ENCODE measurements around the gene CREBL2.

Gene CREBL2

DNA sequence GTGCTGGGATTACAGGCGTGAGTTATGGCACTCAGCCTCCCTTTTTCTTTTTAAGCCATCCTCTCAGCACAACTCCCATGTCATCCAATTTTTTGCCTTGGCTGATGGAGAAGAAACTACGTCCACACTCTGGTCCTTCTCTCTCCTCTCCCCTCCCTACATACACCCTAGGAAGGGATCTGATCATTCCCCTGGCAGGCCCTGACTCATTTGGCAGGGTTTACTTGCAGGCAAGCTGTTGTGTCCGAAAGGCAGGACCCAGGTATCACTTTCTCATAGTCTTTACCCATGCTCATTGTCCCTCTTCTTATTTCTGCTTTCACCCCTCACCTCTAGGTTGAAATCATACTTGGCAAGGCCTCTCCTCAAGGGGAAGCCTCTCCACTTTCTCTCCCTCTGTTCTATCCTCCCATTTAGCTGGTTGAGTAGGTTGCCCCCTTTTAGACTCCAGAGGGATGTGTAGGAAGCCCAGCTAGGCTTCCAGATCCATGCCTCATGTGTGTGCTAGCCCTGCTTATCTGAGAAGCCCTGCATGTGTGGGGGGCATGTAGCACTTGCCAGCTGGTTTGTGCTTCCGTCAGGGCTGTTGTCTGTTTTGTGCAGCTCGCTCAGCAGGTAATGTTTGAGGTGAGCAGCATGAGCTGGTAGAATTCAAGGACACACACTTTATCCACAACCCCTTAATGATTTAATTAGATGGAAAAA lies 69.5 kb downstream of the CREBL2 start:
- DNase-seq (ENCODE audit: low spot score): no peak

DNA sequence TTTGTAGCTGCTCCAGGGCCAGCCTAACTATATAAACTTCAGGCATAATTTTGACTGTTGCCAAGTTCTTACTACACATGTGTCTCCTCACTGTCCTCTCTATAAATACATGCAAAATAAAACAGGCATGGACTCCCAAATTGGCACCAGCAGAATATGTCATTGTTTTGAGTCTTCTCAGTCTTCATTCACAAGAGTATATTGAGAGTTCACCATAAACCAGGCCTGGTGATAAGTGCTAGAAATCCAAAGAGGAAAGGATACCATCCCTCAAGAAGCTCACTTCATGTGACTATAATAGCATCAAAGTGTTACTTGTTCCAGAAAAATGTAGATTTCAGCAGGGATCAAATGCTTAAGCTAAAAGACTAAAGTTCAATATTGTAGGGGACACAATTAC lies 70.6 kb downstream of the CREBL2 start:
- no peak for DNase-seq (ENCODE audit: low spot score)

DNA sequence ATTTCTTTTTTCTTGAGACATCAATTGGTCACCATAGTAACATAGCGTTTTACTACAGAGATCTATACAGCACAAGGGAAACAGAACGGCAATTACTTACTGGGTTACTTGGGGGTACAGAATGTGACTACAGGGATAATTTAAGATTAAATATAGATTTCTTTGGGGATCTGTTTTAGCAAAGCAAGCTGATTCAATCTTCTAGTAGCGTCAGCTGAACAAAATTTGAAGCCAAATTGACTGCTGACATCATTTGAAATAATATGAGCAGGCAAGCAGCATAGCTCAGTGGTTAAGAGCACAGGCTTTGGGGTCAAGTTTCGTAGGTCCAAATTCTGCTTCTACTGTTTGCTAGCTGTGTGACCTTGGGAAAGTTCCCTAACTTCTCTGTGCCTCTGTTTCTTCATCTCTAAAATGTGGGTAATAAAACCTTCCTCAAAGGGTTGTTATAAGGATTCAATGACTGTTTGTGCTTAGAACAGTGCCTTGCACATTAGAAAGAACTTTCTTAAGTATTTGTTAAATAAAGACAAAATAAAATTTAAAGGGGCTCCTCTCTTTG lies 71.5 kb downstream of the CREBL2 start:
- DNase-seq (ENCODE audit: low spot score): no peak

DNA sequence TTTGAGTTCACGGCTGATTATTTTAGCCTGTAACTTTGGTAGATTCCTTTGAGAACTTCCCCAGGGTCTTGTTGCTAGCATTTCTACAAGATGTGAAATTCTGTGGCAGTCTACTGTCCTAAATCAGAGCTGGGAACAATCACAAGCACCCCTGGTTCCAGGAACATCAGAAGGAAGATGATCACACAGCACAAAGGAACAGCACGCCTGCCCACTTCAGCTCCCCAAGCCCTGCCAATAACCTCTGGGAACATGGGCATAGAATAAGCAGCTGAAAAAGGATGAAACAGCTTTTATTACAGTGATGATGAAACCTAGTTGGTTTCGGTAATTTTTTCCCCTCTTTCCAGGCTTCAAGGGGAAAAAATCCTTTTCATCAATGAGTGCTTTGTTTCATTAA lies 72.0 kb downstream of the CREBL2 start:
- DNase-seq (ENCODE audit: low spot score): no peak

DNA sequence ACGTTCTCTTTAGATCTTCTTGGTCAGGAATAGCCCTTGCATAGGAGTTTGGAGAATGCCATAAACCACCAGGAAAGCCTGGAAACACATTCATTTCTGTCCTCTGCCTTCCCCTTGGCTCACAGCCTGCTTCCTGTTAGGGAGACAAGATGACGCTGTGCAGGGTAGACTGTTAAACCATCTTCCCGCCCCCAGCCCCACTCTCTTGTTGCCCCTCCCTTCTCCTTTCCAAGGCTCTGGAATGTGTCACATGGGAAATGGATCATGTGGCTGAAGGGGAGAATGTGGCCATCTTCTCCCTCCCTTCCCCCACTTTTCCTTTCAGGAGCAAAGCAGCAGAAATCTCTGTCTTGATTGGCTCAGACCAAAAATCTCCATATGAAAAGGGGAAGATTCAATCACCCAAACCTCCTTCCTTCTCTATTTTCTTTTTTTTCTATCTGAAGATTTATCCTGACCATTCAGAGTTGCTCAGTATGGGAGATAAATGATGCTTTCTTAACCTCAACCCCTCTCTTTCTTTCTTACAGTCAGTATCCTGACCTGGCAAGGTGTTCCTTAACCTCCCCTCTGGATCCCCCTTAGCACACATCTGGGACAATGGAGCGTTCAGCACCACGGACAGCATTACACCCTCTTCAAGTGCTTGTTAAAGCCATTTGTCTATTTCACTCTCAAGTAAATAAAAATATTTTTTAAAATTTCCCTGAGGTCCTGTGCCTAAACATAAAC lies 72.9 kb downstream of the CREBL2 start:
- no peak for DNase-seq (ENCODE audit: low spot score)

DNA sequence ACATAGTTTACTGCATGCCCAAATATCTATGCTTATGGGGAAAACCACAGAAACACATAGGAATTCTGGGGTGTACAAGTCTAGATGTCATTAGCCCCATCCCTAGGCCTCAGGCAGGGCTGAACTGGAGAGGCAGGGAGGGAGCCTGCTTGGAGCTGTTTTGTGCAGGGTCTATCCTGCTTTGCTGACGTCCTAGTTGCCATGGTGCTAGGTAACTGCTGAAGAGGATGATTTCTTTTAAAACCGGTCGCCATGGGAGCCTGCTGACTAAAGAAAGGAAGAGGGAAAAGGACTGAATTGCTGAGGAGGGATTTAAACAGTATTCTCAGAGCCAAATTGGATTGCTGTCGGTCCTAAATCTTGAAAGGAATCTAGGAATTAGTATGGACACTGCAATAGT lies 73.6 kb downstream of the CREBL2 start:
- no peak for DNase-seq (ENCODE audit: low spot score)

DNA sequence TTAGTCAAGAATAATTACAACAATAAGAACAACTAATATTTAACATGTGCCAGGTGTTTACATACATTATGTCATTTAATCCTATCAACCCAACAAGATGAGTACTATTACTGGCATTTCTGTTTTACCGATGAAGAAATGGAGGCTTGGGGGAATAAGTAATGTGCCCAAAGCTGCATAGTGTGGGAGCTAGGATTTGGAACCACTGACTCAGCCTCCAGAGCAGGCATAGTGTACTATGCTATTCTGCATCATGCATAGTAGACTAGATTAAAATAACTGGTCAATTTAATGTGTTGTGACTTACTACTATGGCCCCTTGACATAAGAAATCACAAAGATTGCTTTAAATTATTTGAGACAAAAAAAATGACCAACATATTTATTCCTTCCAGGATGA lies 74.8 kb downstream of the CREBL2 start:
- DNase-seq (ENCODE audit: low spot score): no peak

DNA sequence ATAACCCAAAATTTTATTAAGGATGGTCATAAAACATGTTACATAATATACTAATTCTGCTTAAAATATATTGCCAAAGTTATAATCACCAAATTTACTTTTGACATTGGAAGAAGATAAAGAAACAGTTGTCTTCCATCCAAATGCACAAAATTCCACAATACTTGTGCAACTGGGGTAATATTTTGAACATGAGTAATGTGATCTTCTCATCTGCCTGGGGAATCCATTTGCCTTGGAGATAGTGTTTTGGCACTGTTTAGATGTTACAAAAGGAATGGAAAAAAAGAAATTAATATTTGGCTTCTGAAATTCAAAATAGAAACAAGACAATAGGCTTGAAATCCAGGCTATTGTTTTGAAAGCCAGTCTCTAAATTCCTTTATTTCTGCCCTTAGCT lies 75.2 kb downstream of the CREBL2 start:
- no peak for DNase-seq (ENCODE audit: low spot score)

DNA sequence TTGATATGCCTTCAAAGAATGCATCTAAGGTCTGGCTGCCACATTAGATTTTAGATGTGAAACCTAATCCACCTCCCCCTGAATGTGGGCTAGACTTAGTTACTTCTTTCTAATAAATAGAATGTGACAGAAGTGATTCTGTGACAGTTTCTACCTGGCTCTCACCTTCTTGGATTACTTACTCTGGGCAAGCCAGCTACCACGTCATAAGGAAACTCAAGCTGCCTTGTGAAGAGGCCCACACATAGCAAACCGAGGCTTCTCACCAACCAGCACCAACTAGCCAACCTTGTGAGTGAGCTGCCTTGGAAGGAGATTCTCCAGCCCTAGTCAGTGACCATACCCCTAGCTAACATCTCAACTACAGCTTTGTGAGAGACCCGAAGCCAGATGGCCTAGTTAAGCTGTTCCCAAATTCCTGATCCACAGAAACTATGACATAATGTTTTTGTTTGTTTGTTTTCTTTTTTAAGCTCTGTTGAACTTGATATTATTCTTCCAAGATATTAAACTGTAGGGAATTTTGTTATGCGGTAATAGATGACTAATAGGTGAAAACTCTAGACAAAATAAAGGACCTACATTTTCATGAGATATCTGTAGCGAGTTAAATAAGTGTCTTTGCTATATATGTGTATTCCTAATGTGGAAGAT lies 78.1 kb downstream of the CREBL2 start:
- DNase-seq (ENCODE audit: low spot score): no peak

DNA sequence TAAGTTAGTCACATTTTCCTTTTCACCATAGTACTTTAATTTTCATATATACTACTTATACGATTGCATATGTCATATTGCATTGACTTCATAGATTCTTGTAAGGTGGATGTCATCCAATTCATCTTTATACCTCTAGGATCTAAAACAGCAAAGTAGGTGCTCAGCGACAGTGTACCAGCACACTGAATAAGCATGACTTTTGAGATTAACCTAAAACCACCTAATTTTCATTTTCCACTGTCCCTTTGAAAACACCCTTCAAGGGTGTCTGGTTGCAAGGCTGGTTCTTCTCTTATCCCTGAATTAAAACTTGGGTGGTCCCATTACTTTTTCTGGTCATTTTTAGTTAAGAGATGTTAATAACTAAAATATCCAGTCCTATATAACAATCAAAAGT lies 79.9 kb downstream of the CREBL2 start:
- no peak for DNase-seq (ENCODE audit: low spot score)

DNA sequence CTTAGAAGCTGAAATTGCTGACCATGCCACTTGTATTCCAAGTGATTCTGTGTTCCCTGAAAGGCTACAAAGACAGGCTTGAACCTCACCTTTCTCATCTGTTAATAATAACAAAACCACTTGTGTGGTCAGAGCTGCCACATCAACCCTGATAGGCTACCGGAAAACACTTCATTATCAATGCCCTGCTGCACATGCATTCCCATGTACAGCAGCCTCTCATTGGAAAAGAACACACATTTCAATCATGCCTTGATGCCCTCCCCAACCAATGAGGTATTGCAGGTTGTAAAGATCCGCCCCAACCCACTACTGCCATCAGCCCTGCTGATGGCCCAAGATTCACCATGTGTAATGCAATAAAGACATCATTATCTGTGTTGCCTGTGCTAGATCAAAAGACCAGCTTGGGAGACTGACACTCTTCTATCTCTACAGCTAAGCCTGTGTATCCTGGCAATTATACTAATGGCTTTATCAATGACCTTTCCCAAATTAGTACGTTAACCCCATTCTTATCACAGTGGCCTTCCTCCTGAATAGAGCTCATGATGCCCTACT lies 81.5 kb downstream of the CREBL2 start:
- no peak for DNase-seq (ENCODE audit: low spot score)

All from hematopoietic multipotent progenitor cell treated with erythropoietin and hydrocortisone succinate and interleukin-3 and kit ligand, for 15 days (in vitro differentiated cells).